Thyroid gland (tissue), 4 donors: ENCODE data around the gene PSORS1C1. TPM values are rescaled to one million over a fixed set of nuclear protein-coding genes. Genes with fewer than 3 reads are reported as not detected.
"Not testable (repeated sequence)": the region's sequence is repeated elsewhere in the genome, so short reads cannot be mapped to it uniquely, and the experiment has no call there.

ENCODE experiments used
- DNase-seq, 2 donors: peaks; one replicate each; pipeline ENCODE4 v3.0.0-alpha.2; 2019
- H3K27ac ChIP-seq, 3 donors: fragments of 200-600 bp; sonication (generic); 1 replicate in 2 of 3; 2 replicates in 1 of 3; pipeline ENCODE4 v1.5.1; 2016 to 2019; ENCODE audit warnings: mild to moderate bottlenecking in 1 of 3, moderate library complexity in 1 of 3
- H3K27me3 ChIP-seq: fragments of 200-600 bp; sonication (generic); one replicate; pipeline ENCODE4 v1.5.1; 2019
- H3K36me3 ChIP-seq, 2 donors: fragments of 200-600 bp; sonication (generic); one replicate each; pipeline ENCODE4 v1.5.1; 2016 to 2019
- H3K4me1 ChIP-seq, 2 donors: fragments of 200-600 bp; sonication (generic); one replicate each; pipeline ENCODE4 v1.5.1; 2017 to 2019
- H3K4me3 ChIP-seq, 3 donors: fragments of 200-600 bp; sonication (generic); replicated peaks in 1 of 3; 1 replicate in 2 of 3; 2 replicates in 1 of 3; pipeline ENCODE4 v1.5.1; 2016; ENCODE audit warnings: mild to moderate bottlenecking in 1 of 3
- H3K9me3 ChIP-seq: fragments of 200-600 bp; sonication (generic); one replicate; pipeline ENCODE4 v1.5.1; 2017
- CTCF ChIP-seq, 6 experiments: fragments of 200-600 bp in 3 of 6; fragments of 450-650 bp in 3 of 6; sonication (generic) in 3 of 6; IDR thresholded peaks; one replicate each; pipeline ENCODE4 v1.5.1; 2016 to 2019; ENCODE audit warnings: antibody characterized with exemption in 6 of 6, mild to moderate bottlenecking in 2 of 6, inconsistent platforms in 1 of 6, moderate library complexity in 1 of 6
- POLR2A ChIP-seq, 2 donors: fragments of 450-650 bp; IDR thresholded peaks; one replicate each; pipeline ENCODE4 v1.6.1; 2017; ENCODE audit warnings: antibody characterized with exemption in 2 of 2, mild to moderate bottlenecking in 2 of 2, moderate library complexity in 1 of 2
- WGBS, 2 donors: methylation state at CpG; one replicate each; pipeline ENCODE4 v1.1.5; 2017; 5-methylcytosine and 5-hydroxymethylcytosine counted together
- intact Hi-C: fragments of 100-400 bp; cut with DNase I; formaldehyde crosslinking; loops from one replicate; pipeline ENCODE4 v1.15.1; 2023
- total RNA-seq, 4 donors: library from RNA; depleted of rRNA; stranded (reverse); fragments of >200 nt; gene quantifications; one replicate each; pipeline ENCODE4 v1.2.3, GENCODE V29; 2016

Gene PSORS1C1
- total RNA-seq, 4 donors from 2014 or later, result 1.6 to 3.8 (median 2.4) TPM

GRCh38 chr6:31158863-31159855, 44.6 kb downstream of the PSORS1C1 start:
- TF ChIP-seq POLR2A (IDR thresholded peaks at IDR 0.05) (no peak), CTCF (IDR thresholded peaks at IDR 0.05) (no peak)
- Histone ChIP-seq H3K27me3 (no peaks in the 10 kb centered on the region), H3K36me3 (peaks cover 0 to 3% of the 10 kb centered on the region in 2 donors), H3K9me3 (no peaks in the 10 kb centered on the region), H3K4me1 (peaks cover 8 to 24% of the 10 kb centered on the region in 2 donors), H3K27ac (no peak overlapping the region), H3K4me3 (peak overlapping the region; percentile 27 to 40 (median 30))
- no peak for DNase-seq
- intact Hi-C loops, result no loop called here
- 5 to 7% methylated on average over 26 to 30 of the region's 35 CpGs for WGBS, 2 donors

GRCh38 chr6:31161216-31162126, 46.9 kb downstream of the PSORS1C1 start:
- DNase-seq, result no peak
- Histone ChIP-seq H3K9me3 (no peaks in the 10 kb centered on the region), H3K4me3 (no peak overlapping the region), H3K4me1 (peaks cover 8 to 22% of the 10 kb centered on the region in 2 donors), H3K36me3 (no peaks in the 10 kb centered on the region), H3K27ac (no peak overlapping the region), H3K27me3 (no peaks in the 10 kb centered on the region)
- intact Hi-C loops, result no loop called here
- 92 to 94% methylated on average over 16 to 18 of the region's 19 CpGs for WGBS, 2 donors
- TF ChIP-seq CTCF (IDR thresholded peaks at IDR 0.05) (no peak), POLR2A (IDR thresholded peaks at IDR 0.05) (no peak)

GRCh38 chr6:31162463-31163165, 48.0 kb downstream of the PSORS1C1 start:
- intact Hi-C loops, result no loop called here

GRCh38 chr6:31163922-31164321, 49.3 kb downstream of the PSORS1C1 start:
- Histone ChIP-seq H3K36me3 (no peaks in the 10 kb centered on the region), H3K4me1 (peaks cover 0 to 6% of the 10 kb centered on the region in 2 donors), H3K9me3 (no peaks in the 10 kb centered on the region), H3K27ac (no peak overlapping the region), H3K4me3 (no peak overlapping the region), H3K27me3 (no peaks in the 10 kb centered on the region)
- intact Hi-C loops, result no loop called here
- DNase-seq, result no peak
- TF ChIP-seq CTCF (IDR thresholded peaks at IDR 0.05) (no peak), POLR2A (IDR thresholded peaks at IDR 0.05) (no peak)

More at GRCh38 chr6:31162463-31163165, 48.0 kb downstream of the PSORS1C1 start:
- no peak for DNase-seq
- no peaks in the 10 kb centered on the region for H3K27me3 ChIP-seq
- no peaks in the 10 kb centered on the region for H3K9me3 ChIP-seq
- H3K4me1 ChIP-seq, result peaks cover 3 to 11% of the 10 kb centered on the region in 2 donors
- H3K36me3 ChIP-seq, result no peaks in the 10 kb centered on the region
- 79 to 92% methylated on average over 9 to 12 of the region's 13 CpGs for WGBS, 2 donors
- H3K4me3 ChIP-seq, result no peak overlapping the region
- no peak for TF ChIP-seq CTCF (IDR thresholded peaks at IDR 0.05)
- TF ChIP-seq POLR2A (IDR thresholded peaks at IDR 0.05), result no peak
- no peak overlapping the region for H3K27ac ChIP-seq

GRCh38 chr6:31164475-31165063, 50.0 kb downstream of the PSORS1C1 start:
- H3K9me3 ChIP-seq, H3K27me3 ChIP-seq, H3K4me1 ChIP-seq, H3K36me3 ChIP-seq, H3K27ac ChIP-seq, intact Hi-C loops, H3K4me3 ChIP-seq, DNase-seq: not testable (repeated sequence)
- WGBS, 2 donors, result 80 to 87% methylated on average over 6 to 9 of the region's 9 CpGs

- H3K27ac ChIP-seq, H3K36me3 ChIP-seq, DNase-seq, H3K9me3 ChIP-seq, H3K4me1 ChIP-seq, intact Hi-C loops, H3K27me3 ChIP-seq, H3K4me3 ChIP-seq: not testable (repeated sequence)
- 90% methylated on average over 17 of the region's 17 CpGs for WGBS, 2 donors
Observed at GRCh38 chr6:31165064-31165832, 50.6 kb downstream of the PSORS1C1 start.
